ENCODE measurements around the gene PITX2. TPM values are rescaled to one million over a fixed set of nuclear protein-coding genes. Genes with fewer than 3 reads are reported as not detected.

PITX2 gene
- total RNA-seq, 1 donor: 0.36 TPM

- H4K20me1 ChIP-seq (ENCODE audit: insufficient read depth, low read length): peaks cover 3% of the 10 kb centered on the region
- H3K4me1 ChIP-seq (ENCODE audit: insufficient read depth, low read length): peaks cover 6% of the 10 kb centered on the region
- H3K27ac ChIP-seq (ENCODE audit: low read depth, low read length): no peak overlapping the region
- H3K4me2 ChIP-seq (ENCODE audit: insufficient read depth, low read length): no peak overlapping the region
- H2AFZ ChIP-seq (ENCODE audit: low read length): no peak overlapping the region
- no peak for TF ChIP-seq CTCF (IDR thresholded peaks at IDR 0.05; ENCODE audit: extremely low read depth, low read depth, low read length)
- peaks cover 98% of the 10 kb centered on the region for H3K27me3 ChIP-seq (ENCODE audit: insufficient read depth, low read length)
- H3K4me3 ChIP-seq (ENCODE audit: insufficient read depth, low read length): no peak overlapping the region
- H3K9me3 ChIP-seq (ENCODE audit: low read depth, low read length): no peaks in the 10 kb centered on the region
- DNase-seq (ENCODE audit: insufficient read length, low spot score, missing footprints): no peak
- H3K79me2 ChIP-seq (ENCODE audit: insufficient read depth, low read length): no peaks in the 10 kb centered on the region
- no peaks in the 10 kb centered on the region for H3K36me3 ChIP-seq (ENCODE audit: insufficient read depth, low read length)
These were observed 5.9 kb upstream of the PITX2 start for GRCh38 chr4:110628663-110629213.

GRCh38 chr4:110627977-110628662 lies 5.2 kb upstream of the PITX2 start:
- Histone ChIP-seq H3K79me2 (ENCODE audit: insufficient read depth, low read length) (no peaks in the 10 kb centered on the region), H3K4me3 (ENCODE audit: insufficient read depth, low read length) (no peak overlapping the region), H3K27me3 (ENCODE audit: insufficient read depth, low read length) (peaks cover 98% of the 10 kb centered on the region)

GRCh38 chr4:110626532-110627153 lies 3.8 kb upstream of the PITX2 start:
- no peaks in the 10 kb centered on the region for H3K9me3 ChIP-seq (ENCODE audit: low read depth, low read length)
- no peaks in the 10 kb centered on the region for H3K36me3 ChIP-seq (ENCODE audit: insufficient read depth, low read length)
- H3K4me2 ChIP-seq (ENCODE audit: insufficient read depth, low read length): no peak overlapping the region
- no peak overlapping the region for H3K27ac ChIP-seq (ENCODE audit: low read depth, low read length)
- peak; percentile 59 for DNase-seq (ENCODE audit: insufficient read length, low spot score, missing footprints)
- H2AFZ ChIP-seq (ENCODE audit: low read length): no peak overlapping the region
- H4K20me1 ChIP-seq (ENCODE audit: insufficient read depth, low read length): peaks cover 3% of the 10 kb centered on the region
- TF ChIP-seq CTCF (IDR thresholded peaks at IDR 0.05; ENCODE audit: extremely low read depth, low read depth, low read length): no peak
- H3K4me1 ChIP-seq (ENCODE audit: insufficient read depth, low read length): peaks cover 3% of the 10 kb centered on the region
- no peak overlapping the region for H3K4me3 ChIP-seq (ENCODE audit: insufficient read depth, low read length)
- no peaks in the 10 kb centered on the region for H3K79me2 ChIP-seq (ENCODE audit: insufficient read depth, low read length)
- peaks cover 99% of the 10 kb centered on the region for H3K27me3 ChIP-seq (ENCODE audit: insufficient read depth, low read length)

More at GRCh38 chr4:110627977-110628662, 5.2 kb upstream of the PITX2 start:
- DNase-seq (ENCODE audit: insufficient read length, low spot score, missing footprints): peak; percentile 45
- Histone ChIP-seq H2AFZ (ENCODE audit: low read length) (no peak overlapping the region), H3K4me1 (ENCODE audit: insufficient read depth, low read length) (peaks cover 6% of the 10 kb centered on the region), H3K9me3 (ENCODE audit: low read depth, low read length) (no peaks in the 10 kb centered on the region), H3K4me2 (ENCODE audit: insufficient read depth, low read length) (no peak overlapping the region), H3K36me3 (ENCODE audit: insufficient read depth, low read length) (no peaks in the 10 kb centered on the region), H4K20me1 (ENCODE audit: insufficient read depth, low read length) (peaks cover 3% of the 10 kb centered on the region), H3K27ac (ENCODE audit: low read depth, low read length) (no peak overlapping the region)
- TF ChIP-seq CTCF (IDR thresholded peaks at IDR 0.05; ENCODE audit: extremely low read depth, low read depth, low read length): no peak

Measured in osteoblast (primary cell).